Common myeloid progenitor, CD34-positive (primary cell): ENCODE data around the gene RGS11. TPM values are rescaled to one million over a fixed set of nuclear protein-coding genes. Genes with fewer than 3 reads are reported as not detected.

Experiments
- CTCF ChIA-PET: fragments of 350-600 bp; sonication (Branson Sonifier 250); formaldehyde crosslinking; loops from one replicate; lab custom pipeline; 2021; ENCODE audit warnings: antibody characterized with exemption; lab: Charles Lee
- POLR2A ChIA-PET: fragments of 350-600 bp; sonication (Branson Sonifier 250); formaldehyde crosslinking; loops from one replicate; lab custom pipeline; 2021; ENCODE audit warnings: antibody characterized with exemption; lab: Charles Lee
- DNase-seq, 3 donors: peaks; one replicate each; pipeline versions ENCODE4 v3.0.0 to v3.0.0-alpha.2; 2013
- H3K27ac ChIP-seq, 2 experiments: 1 replicate in 1 of 2; 2 replicates in 1 of 2; pipeline ENCODE4 v1.7.0; 2013; ENCODE audit warnings: inconsistent platforms in 2 of 2, low read length in 2 of 2, mild to moderate bottlenecking in 2 of 2, low read depth in 1 of 2, moderate library complexity in 1 of 2; ENCODE audit not compliant: severe bottlenecking in 2 of 2, insufficient read depth in 1 of 2, poor library complexity in 1 of 2
- H3K27me3 ChIP-seq, 5 experiments: replicated peaks in 2 of 5; 1 replicate in 3 of 5; 2 replicates in 2 of 5; pipeline versions ENCODE4 v1.6.1 to v1.7.0; 2013; ENCODE audit warnings: low read length in 4 of 5, mild to moderate bottlenecking in 2 of 5, moderate library complexity in 2 of 5, inconsistent platforms in 1 of 5; ENCODE audit not compliant: insufficient read depth in 5 of 5, control insufficient read depth in 4 of 5
- H3K36me3 ChIP-seq, 4 experiments: 1 replicate in 2 of 4; 2 replicates in 2 of 4; pipeline versions ENCODE4 v1.6.1 to v1.7.0; 2013; ENCODE audit warnings: low read length in 3 of 4, control low read depth in 1 of 4, mild to moderate bottlenecking in 1 of 4; ENCODE audit not compliant: control insufficient read depth in 4 of 4, insufficient read depth in 4 of 4
- H3K4me1 ChIP-seq, 4 experiments: 1 replicate in 3 of 4; 2 replicates in 1 of 4; pipeline versions ENCODE4 v1.6.1 to v1.7.1; 2013; ENCODE audit warnings: low read length in 3 of 4, mild to moderate bottlenecking in 3 of 4, control low read depth in 1 of 4, inconsistent platforms in 1 of 4, moderate library complexity in 1 of 4; ENCODE audit not compliant: control insufficient read depth in 4 of 4, insufficient read depth in 4 of 4; ENCODE audit errors: control extremely low read depth in 1 of 4
- H3K4me3 ChIP-seq, 7 experiments: 1 replicate in 4 of 7; 2 replicates in 3 of 7; pipeline versions ENCODE4 v1.5.1 to v1.7.0; 2013; ENCODE audit warnings: mild to moderate bottlenecking in 7 of 7, low read length in 6 of 7, moderate library complexity in 6 of 7, inconsistent platforms in 2 of 7, low read depth in 2 of 7, control low read depth in 1 of 7; ENCODE audit not compliant: insufficient read depth in 4 of 7, control insufficient read depth in 1 of 7; ENCODE audit errors: extremely low read depth in 1 of 7
- H3K9me3 ChIP-seq, 5 experiments: 1 replicate in 4 of 5; 2 replicates in 1 of 5; pipeline versions ENCODE4 v1.6.1 to v1.7.1; 2013; ENCODE audit warnings: low read length in 4 of 5, mild to moderate bottlenecking in 2 of 5, inconsistent platforms in 1 of 5, low read depth in 1 of 5, moderate library complexity in 1 of 5; ENCODE audit not compliant: control insufficient read depth in 4 of 5, insufficient read depth in 2 of 5; ENCODE audit errors: control extremely low read depth in 1 of 5
- WGBS: methylation state at CpG from one replicate; pipeline ENCODE4 v1.1.5; 2013; ENCODE audit not compliant: insufficient coverage; 5-methylcytosine and 5-hydroxymethylcytosine counted together
- polyA plus RNA-seq: library from polyadenylated mRNA; unstranded; fragments of 120-200 nt; gene quantifications from one replicate; pipeline ENCODE4 v1.2.1, GENCODE V29; 2013

Gene RGS11
- polyA plus RNA-seq: 1.8 TPM

DNA sequence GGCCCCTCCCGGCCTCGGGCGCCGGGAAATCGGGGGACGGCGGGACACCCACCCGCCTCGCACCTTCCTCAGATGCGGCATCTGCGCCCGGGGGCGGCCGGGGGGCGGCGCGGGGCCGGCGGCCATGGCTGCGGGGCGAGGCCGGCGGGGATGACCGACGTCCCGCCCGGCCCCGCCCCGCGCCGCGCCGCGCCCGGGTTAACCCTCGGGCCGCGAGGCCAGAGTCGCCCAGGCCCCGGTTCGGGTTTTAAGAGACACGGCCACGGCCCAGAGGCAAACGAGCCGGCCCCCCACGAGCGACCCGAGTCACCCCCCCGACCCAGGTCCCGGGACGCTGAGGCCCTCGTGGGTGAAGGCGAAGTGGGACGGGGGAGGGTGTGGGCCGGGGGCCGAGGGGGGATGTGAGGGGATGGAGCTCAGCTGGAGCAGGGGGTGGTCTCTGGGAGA, at the start of gene RGS11:
Gene RGS11 (minus strand): TSS at position 159 of the 447 bp plus-strand sequence. CDS start 33 bp downstream, at position 126.
- H3K4me3 ChIP-seq: peak within 1 kb of the TSS in 6 of 7 experiments; percentile 22 to 69 (median 44)
- WGBS: 1% methylated on average over 40 of the region's 56 CpGs
- POLR2A ChIA-PET: no interaction called here

DNA sequence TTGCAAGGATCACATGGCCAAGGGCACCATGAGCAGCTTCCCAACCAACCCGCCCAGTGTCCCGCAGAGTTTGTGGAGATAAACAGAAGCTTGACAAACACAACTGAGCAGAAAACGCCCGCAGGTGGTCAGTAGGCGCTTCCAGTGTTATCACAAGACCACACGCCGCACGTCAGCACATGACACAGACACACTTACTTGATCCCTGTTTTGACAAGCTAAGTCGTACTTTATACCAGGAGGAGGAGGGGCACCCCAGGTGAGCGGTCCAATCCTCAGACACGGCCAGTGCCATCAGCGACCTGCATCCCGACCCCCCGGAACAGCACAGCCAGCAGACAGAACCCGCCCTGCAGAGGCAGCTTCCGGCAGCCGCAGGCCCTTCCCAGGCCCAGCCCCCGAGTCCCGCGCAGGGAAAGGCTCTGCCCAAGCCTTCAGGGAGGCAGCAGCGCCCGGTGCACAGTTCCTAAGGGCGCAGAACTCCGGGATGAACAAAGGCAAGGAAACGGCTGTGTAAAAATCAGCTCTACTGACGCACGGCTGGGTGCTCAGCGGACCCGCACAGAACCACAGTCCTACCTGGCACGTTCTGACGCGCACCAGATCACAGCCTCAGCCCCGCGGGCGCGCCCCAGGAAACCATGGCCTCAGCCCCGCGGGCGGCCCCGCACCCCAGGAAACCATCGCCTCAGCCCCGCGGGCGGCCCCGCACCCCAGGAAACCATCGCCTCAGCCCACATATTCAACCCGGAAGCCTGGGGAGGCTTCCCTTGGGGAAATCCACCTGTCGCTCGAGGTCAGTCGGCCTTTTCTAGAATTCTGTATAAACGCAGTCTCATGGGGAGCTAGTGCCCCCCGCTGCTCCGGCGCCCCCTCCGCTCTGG, 48.9 kb upstream of the RGS11 start:
- CTCF ChIA-PET: interaction anchor here (0.7 to 1.7 kb wide), 7 partner anchors 8 to 90 kb away, joined by 3 to 4 read pairs (median 3); partner anchors contain the start of gene FAM234A
- H3K27me3 ChIP-seq: no peaks in the 10 kb centered on the region
- H3K4me1 ChIP-seq: peaks cover 1 to 44% (median 34%) of the 10 kb centered on the region in 4 experiments
- 9% methylated on average over 50 of the region's 55 CpGs for WGBS
- peak overlapping the region in 1 of 2 experiments; percentile 58 for H3K27ac ChIP-seq
- peak overlapping the region; percentile 15 to 70 (median 57) for H3K4me3 ChIP-seq
- peaks cover 0 to 7% (median 3%) of the 10 kb centered on the region in 4 experiments for H3K36me3 ChIP-seq
- no peaks in the 10 kb centered on the region for H3K9me3 ChIP-seq
- POLR2A ChIA-PET: interaction anchor here (0.5 to 2.3 kb wide), 7 partner anchors 12 to 111 kb away, joined by 3 to 8 read pairs (median 3); partner anchors contain the start of genes DECR2, FAM234A and LUC7L
- DNase-seq: peak; percentile 58 to 85 (median 77)

More for the DNA sequence above, at the start of gene RGS11:
- Histone ChIP-seq H3K27me3 (peaks cover 0 to 39% (median 7%) of the 10 kb centered on the region in 5 experiments), H3K36me3 (no peaks in the 10 kb centered on the region), H3K9me3 (no peaks in the 10 kb centered on the region), H3K4me1 (peaks cover 0 to 28% (median 19%) of the 10 kb centered on the region in 4 experiments), H3K27ac (no peak within 1 kb of the TSS)
- CTCF ChIA-PET: no interaction called here
- no peak for DNase-seq

DNA sequence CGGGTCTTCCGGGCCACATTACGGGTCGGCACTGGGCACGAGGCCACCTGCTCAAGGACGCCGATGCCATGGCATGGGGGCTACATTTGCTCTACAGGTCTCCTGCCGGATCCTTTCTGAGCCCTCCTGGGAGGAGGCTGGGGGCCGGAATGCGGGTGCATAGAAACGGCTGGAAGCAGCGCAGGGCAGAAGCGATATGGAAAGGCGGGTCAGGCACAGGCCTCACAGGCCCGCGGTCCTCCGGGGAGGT, 48.4 kb upstream of the RGS11 start:
- POLR2A ChIA-PET: interaction anchor here (1.1 to 2.3 kb wide), 3 partner anchors 13 to 78 kb away, joined by 3 to 8 read pairs (median 3); partner anchors contain the start of gene DECR2
- Histone ChIP-seq H3K4me1 (peaks cover 1 to 44% (median 34%) of the 10 kb centered on the region in 4 experiments), H3K4me3 (peak overlapping the region in 2 of 7 experiments; percentile 62 to 70), H3K27ac (peak overlapping the region in 1 of 2 experiments; percentile 58), H3K9me3 (no peaks in the 10 kb centered on the region), H3K27me3 (no peaks in the 10 kb centered on the region), H3K36me3 (peaks cover 0 to 12% (median 6%) of the 10 kb centered on the region in 4 experiments)
- no peak for DNase-seq
- CTCF ChIA-PET: interaction anchor here (1.1 to 1.7 kb wide), 3 partner anchors 20 to 25 kb away, joined by 3 to 4 read pairs (median 4); no protein-coding TSS in a partner anchor
- 96% methylated on average over 14 of the region's 17 CpGs for WGBS

DNA sequence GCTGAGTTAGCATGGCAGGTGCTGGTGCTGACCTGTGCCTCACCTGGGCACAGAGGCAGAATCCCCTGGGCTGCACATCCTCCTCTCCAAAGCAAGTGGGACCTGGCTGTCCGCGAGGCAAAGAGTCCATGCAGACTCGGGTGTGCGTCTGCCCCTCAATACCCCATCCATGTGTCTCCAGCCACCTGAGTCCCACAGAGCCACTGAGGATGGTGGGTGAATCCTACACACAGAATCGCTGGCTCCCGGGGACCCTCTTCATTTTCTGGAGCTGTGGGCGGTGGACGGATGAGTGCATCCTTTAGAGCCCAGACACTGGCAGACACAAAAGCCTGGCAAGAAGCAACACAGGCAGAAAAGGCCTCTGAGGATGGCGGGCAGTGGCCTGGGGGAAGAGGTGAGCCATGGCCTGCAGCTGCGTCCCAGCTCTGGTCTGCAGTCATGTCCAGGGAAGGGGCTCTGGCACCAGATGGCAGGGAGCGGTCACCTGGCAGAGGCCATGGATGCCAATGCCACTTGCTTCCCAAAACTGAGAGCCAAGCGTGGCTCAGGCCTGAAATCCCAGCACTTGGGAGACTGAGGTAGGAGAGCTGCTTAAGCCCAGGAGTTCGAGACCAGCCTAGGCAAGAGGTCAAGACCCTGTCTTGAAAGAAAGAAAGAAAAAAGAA, 46.9 kb upstream of the RGS11 start:
- Histone ChIP-seq H3K27ac (no peak overlapping the region), H3K27me3 (no peaks in the 10 kb centered on the region), H3K36me3 (peaks cover 0 to 25% (median 12%) of the 10 kb centered on the region in 4 experiments), H3K9me3 (no peaks in the 10 kb centered on the region), H3K4me3 (no peak overlapping the region), H3K4me1 (peaks cover 1 to 36% (median 30%) of the 10 kb centered on the region in 4 experiments)
- CTCF ChIA-PET: interaction anchor here (1.8 kb wide), 1 partner anchor 16 kb away, joined by 4 read pairs; no protein-coding TSS in a partner anchor
- no peak for DNase-seq
- POLR2A ChIA-PET: interaction anchor here (0.6 kb wide), 1 partner anchor 216 kb away, joined by 4 read pairs; no protein-coding TSS in a partner anchor
- 96% methylated on average over 7 of the region's 13 CpGs for WGBS

DNA sequence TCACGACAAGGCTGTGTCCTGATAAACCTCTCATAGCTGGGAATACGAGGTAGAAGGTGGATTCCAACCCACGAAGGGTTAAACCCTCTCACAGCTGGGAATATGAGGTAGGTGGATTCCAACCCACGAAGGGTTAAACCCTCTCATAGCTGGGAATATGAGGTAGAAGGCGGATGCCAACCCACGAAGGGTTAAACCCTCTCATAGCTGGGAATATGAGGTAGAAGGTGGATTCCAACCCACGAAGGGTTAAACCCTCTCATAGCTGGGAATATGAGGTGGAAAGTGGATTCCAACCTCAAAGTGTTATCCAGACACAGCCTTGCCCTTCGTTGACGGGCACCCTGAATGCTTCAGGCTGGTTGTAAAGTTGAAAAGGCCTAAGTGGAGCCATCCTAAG, 45.8 kb upstream of the RGS11 start:
- peaks cover 0 to 30% (median 20%) of the 10 kb centered on the region in 4 experiments for H3K36me3 ChIP-seq
- POLR2A ChIA-PET: no interaction called here
- 95% methylated on average over 7 of the region's 9 CpGs for WGBS

DNA sequence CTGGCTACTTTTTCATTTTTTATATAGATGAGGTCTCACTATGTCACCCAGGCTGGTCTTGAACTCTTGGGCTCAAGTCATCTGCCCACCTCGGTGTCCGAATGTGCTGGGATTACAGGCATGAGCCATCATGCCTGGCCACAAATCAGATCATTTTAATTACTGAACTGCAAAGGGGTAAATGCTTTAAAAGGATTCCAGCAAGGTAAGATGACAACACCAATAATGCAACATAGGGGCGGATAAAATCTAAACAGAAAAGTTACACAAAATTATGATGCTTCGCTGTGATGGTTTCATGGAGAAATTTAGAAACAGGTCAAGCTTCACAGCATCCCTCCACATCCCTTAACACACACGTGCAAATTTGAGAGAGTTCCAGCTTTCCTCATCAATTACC, 44.5 kb upstream of the RGS11 start:
- no peaks in the 10 kb centered on the region for H3K27me3 ChIP-seq
- H3K4me3 ChIP-seq: no peak overlapping the region
- no peaks in the 10 kb centered on the region for H3K9me3 ChIP-seq
- CTCF ChIA-PET: interaction anchor here (1.1 to 1.4 kb wide), 2 partner anchors 16 to 85 kb away, joined by 3 to 4 read pairs; no protein-coding TSS in a partner anchor
- POLR2A ChIA-PET: no interaction called here
- H3K36me3 ChIP-seq: peaks cover 0 to 30% (median 21%) of the 10 kb centered on the region in 4 experiments
- DNase-seq: no peak
- peaks cover under 1 to 22% (median 15%) of the 10 kb centered on the region in 4 experiments for H3K4me1 ChIP-seq
- no peak overlapping the region for H3K27ac ChIP-seq
- 100% methylated on average over 2 of the region's 5 CpGs for WGBS

More for the DNA sequence above, 45.8 kb upstream of the RGS11 start:
- Histone ChIP-seq H3K4me1 (peaks cover 1 to 29% (median 25%) of the 10 kb centered on the region in 4 experiments), H3K27me3 (no peaks in the 10 kb centered on the region), H3K4me3 (no peak overlapping the region), H3K9me3 (no peaks in the 10 kb centered on the region), H3K27ac (peak overlapping the region in 1 of 2 experiments; percentile 16)
- CTCF ChIA-PET: interaction anchor here (1.1 to 1.8 kb wide), 3 partner anchors 15 to 29 kb away, joined by 3 to 4 read pairs (median 3); no protein-coding TSS in a partner anchor
- DNase-seq: no peak
